Tibial nerve (tissue), 3 donors: ENCODE results near the gene BCAT1.

Source experiments
- CTCF ChIP-seq, 5 experiments: fragments of 200-600 bp in 3 of 5; fragments of 450-650 bp in 2 of 5; sonication (generic) in 3 of 5; IDR thresholded peaks; one replicate each; pipeline ENCODE4 v1.5.1; 2016 to 2019; ENCODE audit warnings: antibody characterized with exemption in 5 of 5, mild to moderate bottlenecking in 3 of 5, moderate library complexity in 2 of 5
- POLR2A ChIP-seq, 2 donors: fragments of 450-650 bp; IDR thresholded peaks; one replicate each; pipeline ENCODE4 v1.6.1; 2017; ENCODE audit warnings: antibody characterized with exemption in 2 of 2, mild to moderate bottlenecking in 2 of 2, moderate library complexity in 2 of 2

DNA sequence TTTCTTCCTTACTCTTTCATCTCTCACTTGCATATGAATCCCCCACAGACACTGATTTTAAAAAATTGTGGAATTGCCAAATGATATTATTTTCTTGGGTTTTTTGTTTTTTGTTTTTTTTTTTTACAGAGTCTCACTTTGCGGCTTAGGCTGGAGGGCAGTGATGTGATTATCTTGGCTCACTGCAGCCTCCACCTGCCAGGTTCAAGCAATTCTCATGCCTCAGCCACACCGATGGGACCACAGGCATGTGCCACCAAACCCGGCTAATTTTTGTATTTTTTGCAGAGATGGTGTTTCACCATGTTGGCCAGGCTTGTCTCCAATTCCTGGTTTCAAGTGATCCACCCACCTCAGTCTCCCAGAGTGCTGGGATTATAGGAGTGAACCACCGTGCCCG is 68.2 kb downstream of the BCAT1 start:
- TF ChIP-seq CTCF (IDR thresholded peaks at IDR 0.05), result no peak
- TF ChIP-seq POLR2A (IDR thresholded peaks at IDR 0.05), result no peak
